Measurements from ENCODE around the gene NFATC2.

Gene NFATC2

GRCh38 chr20:51354769-51355319, 187.7 kb downstream of the NFATC2 start (continued):
- TF ChIP-seq ZNF660 (tag by site-specific recombination; IDR thresholded peaks at IDR 0.05) (no peak), ZNF768 (tag by site-specific recombination; IDR thresholded peaks at IDR 0.05) (no peak), ZNF747 (tag by site-specific recombination; IDR thresholded peaks at IDR 0.05) (no peak), ZNF558 (tag by site-specific recombination; IDR thresholded peaks at IDR 0.05) (peak; percentile 27; the same call in 1 of the 2 replicates), SALL2 (tag by site-specific recombination; IDR thresholded peaks at IDR 0.05; ENCODE audit: borderline replicate concordance) (no peak), SP7 (tag by site-specific recombination; IDR thresholded peaks at IDR 0.05) (peak; percentile 69), ZNF280C (tag by site-specific recombination; IDR thresholded peaks at IDR 0.05) (no peak), INSM2 (tag by site-specific recombination; IDR thresholded peaks at IDR 0.05) (no peak), ZBTB48 (tag by site-specific recombination; IDR thresholded peaks at IDR 0.05) (peak; percentile 52; the same call in 1 of the 2 replicates), ZNF529 (tag by site-specific recombination; IDR thresholded peaks at IDR 0.05; ENCODE audit: insufficient replicate concordance) (no peak), ZNF426 (tag by site-specific recombination; IDR thresholded peaks at IDR 0.05) (no peak), ZBTB7A (tag by site-specific recombination; IDR thresholded peaks at IDR 0.05; ENCODE audit: low read depth) (no peak), ZNF26 (tag by site-specific recombination; IDR thresholded peaks at IDR 0.05) (no peak), ZNF777 (tag by site-specific recombination; IDR thresholded peaks at IDR 0.05; ENCODE audit: borderline replicate concordance) (no peak), ZNF324 (tag by site-specific recombination; IDR thresholded peaks at IDR 0.05) (no peak), MYNN (tag by site-specific recombination; IDR thresholded peaks at IDR 0.05; ENCODE audit: borderline replicate concordance) (no peak), ZNF792 (tag by site-specific recombination; IDR thresholded peaks at IDR 0.05) (no peak), ZNF274 (IDR thresholded peaks at IDR 0.05; ENCODE audit: low read length) (no peak), ZNF274 (tag by site-specific recombination; IDR thresholded peaks at IDR 0.05; ENCODE audit: borderline replicate concordance) (no peak), ZNF571 (tag by site-specific recombination; IDR thresholded peaks at IDR 0.05) (no peak), ZBTB8A (tag by site-specific recombination; IDR thresholded peaks at IDR 0.05) (no peak), KLF17 (tag by site-specific recombination; IDR thresholded peaks at IDR 0.05) (0 out of 2 replicates have a peak, but pooled peaks have one; percentile 63), REPIN1 (tag by site-specific recombination; IDR thresholded peaks at IDR 0.05; ENCODE audit: low read depth) (no peak), IKZF3 (tag by site-specific recombination; IDR thresholded peaks at IDR 0.05) (no peak), KLF1 (tag by site-specific recombination; IDR thresholded peaks at IDR 0.05) (no peak), ZSCAN18 (tag by site-specific recombination; IDR thresholded peaks at IDR 0.05) (no peak), MZF1 (tag by site-specific recombination; IDR thresholded peaks at IDR 0.05; ENCODE audit: borderline replicate concordance) (no peak), ZNF776 (tag by site-specific recombination; IDR thresholded peaks at IDR 0.05; ENCODE audit: borderline replicate concordance) (no peak), ZNF398 (tag by site-specific recombination; IDR thresholded peaks at IDR 0.05) (no peak), ZNF521 (tag by site-specific recombination; IDR thresholded peaks at IDR 0.05) (no peak), ZBTB21 (tag by site-specific recombination; IDR thresholded peaks at IDR 0.05) (no peak)

Data from HEK293 (cell line).